Activated CD8-positive, alpha-beta memory T cell treated with anti-CD3 and anti-CD28 coated beads, Interleukin-2, amount 10 ng/mL, durations not matched to agents 7 days and 5 days (primary cell): ENCODE data around the gene PANK4. TPM values are rescaled to one million over a fixed set of nuclear protein-coding genes. Genes with fewer than 3 reads are reported as not detected.

Experiments used
- ATAC-seq: fragments of 150-1000 bp; cut with Tn5 transposase; one replicate; pipeline ENCODE4 v1.10.0; 2021; ENCODE audit warnings: moderate library complexity
- CTCF ChIA-PET: fragments of 350-600 bp; sonication (Branson Sonifier 250); formaldehyde crosslinking; loops from one replicate; lab custom pipeline; 2021; ENCODE audit warnings: antibody characterized with exemption; lab: Charles Lee
- DNase-seq: peaks from one replicate; pipeline ENCODE4 v3.0.0-alpha.2; 2020
- H3K27ac Mint-ChIP-seq: one replicate; pipeline ENCODE4 v1.8.0; 2021; ENCODE audit warnings: mild to moderate bottlenecking, mixed read lengths
- H3K27me3 Mint-ChIP-seq: one replicate; pipeline ENCODE4 v1.8.0; 2021; ENCODE audit warnings: mixed read lengths
- H3K36me3 Mint-ChIP-seq: one replicate; pipeline ENCODE4 v1.8.0; 2021; ENCODE audit warnings: mild to moderate bottlenecking, mixed read lengths
- H3K4me1 Mint-ChIP-seq: one replicate; pipeline ENCODE4 v1.8.0; 2021; ENCODE audit warnings: mixed read lengths
- H3K4me3 Mint-ChIP-seq: one replicate; pipeline ENCODE4 v1.8.0; 2021; ENCODE audit warnings: mild to moderate bottlenecking, moderate library complexity, mixed read lengths
- H3K9me3 Mint-ChIP-seq: one replicate; pipeline ENCODE4 v1.8.0; 2022; ENCODE audit warnings: low read depth, mixed read lengths
- total RNA-seq, 2 experiments: library from RNA; stranded (reverse); gene quantifications; one replicate each; pipeline ENCODE4 v1.2.3, GENCODE V29; 2021

Gene PANK4
- total RNA-seq, 2 experiments from 2014 or later = 72.2 to 91.2 TPM

GRCh38 chr1:2486041-2486440 is 40.4 kb downstream of the PANK4 start:
- Mint-ChIP-seq H3K27me3 (no peaks in the 10 kb centered on the region), H3K4me3 (no peak overlapping the region)

GRCh38 chr1:2483970-2484369 is 42.4 kb downstream of the PANK4 start:
- Mint-ChIP-seq H3K27me3 (no peaks in the 10 kb centered on the region), H3K9me3 (peaks cover 7% of the 10 kb centered on the region), H3K36me3 (peaks cover 1% of the 10 kb centered on the region), H3K4me3 (no peak overlapping the region), H3K4me1 (no peaks in the 10 kb centered on the region), H3K27ac (no peak overlapping the region)
- CTCF ChIA-PET = no interaction called here
- DNase-seq (no peak), ATAC-seq (no peak)

More at GRCh38 chr1:2486041-2486440, 40.4 kb downstream of the PANK4 start:
- Mint-ChIP-seq H3K36me3 (peaks cover 1% of the 10 kb centered on the region), H3K4me1 (no peaks in the 10 kb centered on the region), H3K9me3 (peaks cover 9% of the 10 kb centered on the region), H3K27ac (no peak overlapping the region)
- DNase-seq (no peak), ATAC-seq (no peak)
- CTCF ChIA-PET = no interaction called here

- no peaks in the 10 kb centered on the region for H3K27me3 Mint-ChIP-seq
- H3K36me3 Mint-ChIP-seq = peaks cover 1% of the 10 kb centered on the region
- H3K4me3 Mint-ChIP-seq = no peak overlapping the region
- no peak overlapping the region for H3K27ac Mint-ChIP-seq
- no peak for ATAC-seq
- CTCF ChIA-PET = no interaction called here
- DNase-seq = no peak
- no peaks in the 10 kb centered on the region for H3K4me1 Mint-ChIP-seq
- no peaks in the 10 kb centered on the region for H3K9me3 Mint-ChIP-seq
Observed at GRCh38 chr1:2483026-2483425, 43.4 kb downstream of the PANK4 start.

GRCh38 chr1:2482588-2482987 is 43.8 kb downstream of the PANK4 start:
- DNase-seq (no peak), ATAC-seq (no peak)
- H3K4me3 Mint-ChIP-seq = no peak overlapping the region
- no peaks in the 10 kb centered on the region for H3K36me3 Mint-ChIP-seq
- H3K27me3 Mint-ChIP-seq = no peaks in the 10 kb centered on the region
- H3K9me3 Mint-ChIP-seq = no peaks in the 10 kb centered on the region
- no peaks in the 10 kb centered on the region for H3K4me1 Mint-ChIP-seq
- CTCF ChIA-PET = no interaction called here
- no peak overlapping the region for H3K27ac Mint-ChIP-seq

GRCh38 chr1:2481885-2482284 is 44.5 kb downstream of the PANK4 start:
- H3K36me3 Mint-ChIP-seq = no peaks in the 10 kb centered on the region
- DNase-seq (no peak), ATAC-seq (no peak)
- CTCF ChIA-PET = no interaction called here
- H3K9me3 Mint-ChIP-seq = no peaks in the 10 kb centered on the region
- no peaks in the 10 kb centered on the region for H3K4me1 Mint-ChIP-seq
- no peaks in the 10 kb centered on the region for H3K27me3 Mint-ChIP-seq
- no peak overlapping the region for H3K27ac Mint-ChIP-seq
- no peak overlapping the region for H3K4me3 Mint-ChIP-seq

GRCh38 chr1:2480986-2481364 is 45.4 kb downstream of the PANK4 start:
- no peak overlapping the region for H3K4me3 Mint-ChIP-seq
- no peak for ATAC-seq

GRCh38 chr1:2480236-2480985 is 46.0 kb downstream of the PANK4 start:
- Mint-ChIP-seq H3K9me3 (no peaks in the 10 kb centered on the region), H3K4me3 (no peak overlapping the region), H3K27ac (no peak overlapping the region), H3K4me1 (no peaks in the 10 kb centered on the region), H3K27me3 (no peaks in the 10 kb centered on the region), H3K36me3 (no peaks in the 10 kb centered on the region)
- CTCF ChIA-PET = no interaction called here
- no peak for DNase-seq
- ATAC-seq = no peak

More at GRCh38 chr1:2480986-2481364, 45.4 kb downstream of the PANK4 start:
- H3K4me1 Mint-ChIP-seq = no peaks in the 10 kb centered on the region
- CTCF ChIA-PET = no interaction called here
- H3K27me3 Mint-ChIP-seq = no peaks in the 10 kb centered on the region
- no peak overlapping the region for H3K27ac Mint-ChIP-seq
- no peaks in the 10 kb centered on the region for H3K9me3 Mint-ChIP-seq
- no peaks in the 10 kb centered on the region for H3K36me3 Mint-ChIP-seq
- no peak for DNase-seq

- no peak for DNase-seq
- Mint-ChIP-seq H3K27me3 (no peaks in the 10 kb centered on the region), H3K4me3 (no peak overlapping the region), H3K4me1 (no peaks in the 10 kb centered on the region), H3K27ac (no peak overlapping the region), H3K9me3 (no peaks in the 10 kb centered on the region), H3K36me3 (no peaks in the 10 kb centered on the region)
- CTCF ChIA-PET = no interaction called here
- ATAC-seq = no peak
Observed at GRCh38 chr1:2479618-2480017, 46.8 kb downstream of the PANK4 start.

GRCh38 chr1:2479186-2479585 is 47.2 kb downstream of the PANK4 start:
- no peaks in the 10 kb centered on the region for H3K4me1 Mint-ChIP-seq
- H3K27me3 Mint-ChIP-seq = no peaks in the 10 kb centered on the region
- no peak overlapping the region for H3K27ac Mint-ChIP-seq
- no peaks in the 10 kb centered on the region for H3K36me3 Mint-ChIP-seq
- CTCF ChIA-PET = no interaction called here
- no peak overlapping the region for H3K4me3 Mint-ChIP-seq
- no peak for ATAC-seq
- H3K9me3 Mint-ChIP-seq = no peaks in the 10 kb centered on the region
- DNase-seq = no peak

GRCh38 chr1:2477791-2478499 is 48.5 kb downstream of the PANK4 start:
- Mint-ChIP-seq H3K4me1 (no peaks in the 10 kb centered on the region), H3K27me3 (no peaks in the 10 kb centered on the region), H3K9me3 (no peaks in the 10 kb centered on the region), H3K4me3 (no peak overlapping the region), H3K36me3 (no peaks in the 10 kb centered on the region), H3K27ac (no peak overlapping the region)
- ATAC-seq (no peak), DNase-seq (no peak)
- CTCF ChIA-PET = no interaction called here

GRCh38 chr1:2477309-2477708 is 49.1 kb downstream of the PANK4 start:
- no peaks in the 10 kb centered on the region for H3K27me3 Mint-ChIP-seq
- H3K4me1 Mint-ChIP-seq = no peaks in the 10 kb centered on the region
- no peaks in the 10 kb centered on the region for H3K36me3 Mint-ChIP-seq
- H3K4me3 Mint-ChIP-seq = no peak overlapping the region
- H3K27ac Mint-ChIP-seq = no peak overlapping the region
- DNase-seq (no peak), ATAC-seq (no peak)
- no peaks in the 10 kb centered on the region for H3K9me3 Mint-ChIP-seq
- CTCF ChIA-PET = no interaction called here

GRCh38 chr1:2476061-2476999 is 50.1 kb downstream of the PANK4 start, which contains the start of gene PLCH2:
TSS of gene PLCH2 (plus strand) at chr1:2476289. CDS start at chr1:2476589, 300 bp downstream.
- Mint-ChIP-seq H3K36me3 (no peaks in the 10 kb centered on the region), H3K27me3 (no peaks in the 10 kb centered on the region), H3K4me1 (no peaks in the 10 kb centered on the region), H3K27ac (no peak within 1 kb of the TSS), H3K4me3 (no peak within 1 kb of the TSS), H3K9me3 (no peaks in the 10 kb centered on the region)
- CTCF ChIA-PET = no interaction called here
- ATAC-seq = no peak
- DNase-seq = no peak

GRCh38 chr1:2475571-2475970 is 50.8 kb downstream of the PANK4 start:
- no peak for ATAC-seq
- Mint-ChIP-seq H3K4me1 (no peaks in the 10 kb centered on the region), H3K4me3 (no peak overlapping the region), H3K9me3 (no peaks in the 10 kb centered on the region), H3K27ac (no peak overlapping the region), H3K27me3 (no peaks in the 10 kb centered on the region), H3K36me3 (no peaks in the 10 kb centered on the region)
- DNase-seq = no peak
- CTCF ChIA-PET = no interaction called here
